ENCODE data around the gene PTMS.

GRCh38 chr12:6716874-6717437, 49.2 kb upstream of the PTMS start:
- TF ChIP-seq, protein P1, sequence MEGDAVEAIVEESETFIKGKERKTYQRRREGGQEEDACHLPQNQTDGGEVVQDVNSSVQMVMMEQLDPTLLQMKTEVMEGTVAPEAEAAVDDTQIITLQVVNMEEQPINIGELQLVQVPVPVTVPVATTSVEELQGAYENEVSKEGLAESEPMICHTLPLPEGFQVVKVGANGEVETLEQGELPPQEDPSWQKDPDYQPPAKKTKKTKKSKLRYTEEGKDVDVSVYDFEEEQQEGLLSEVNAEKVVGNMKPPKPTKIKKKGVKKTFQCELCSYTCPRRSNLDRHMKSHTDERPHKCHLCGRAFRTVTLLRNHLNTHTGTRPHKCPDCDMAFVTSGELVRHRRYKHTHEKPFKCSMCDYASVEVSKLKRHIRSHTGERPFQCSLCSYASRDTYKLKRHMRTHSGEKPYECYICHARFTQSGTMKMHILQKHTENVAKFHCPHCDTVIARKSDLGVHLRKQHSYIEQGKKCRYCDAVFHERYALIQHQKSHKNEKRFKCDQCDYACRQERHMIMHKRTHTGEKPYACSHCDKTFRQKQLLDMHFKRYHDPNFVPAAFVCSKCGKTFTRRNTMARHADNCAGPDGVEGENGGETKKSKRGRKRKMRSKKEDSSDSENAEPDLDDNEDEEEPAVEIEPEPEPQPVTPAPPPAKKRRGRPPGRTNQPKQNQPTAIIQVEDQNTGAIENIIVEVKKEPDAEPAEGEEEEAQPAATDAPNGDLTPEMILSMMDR (IDR thresholded peaks at IDR 0.05): no peak
- TF ChIP-seq EZH2 (IDR thresholded peaks at IDR 0.05) (no peak), EZH2phosphoT487 (IDR thresholded peaks at IDR 0.05) (no peak)

All from neural progenitor cell (in vitro differentiated cells).